SU-DHL-6 (cell line): Measurements from ENCODE around the gene PLOD2.

Experiments used
- H2AFZ ChIP-seq: fragments of 200-600 bp; sonication (generic); 2 replicates; pipeline ENCODE4 v1.6.1; 2014; ENCODE audit warnings: low read depth, mild to moderate bottlenecking, moderate library complexity, mixed read lengths, antibody characterized with exemption, low read length; ENCODE audit not compliant: severe bottlenecking
- H3F3A ChIP-seq: fragments of 200-600 bp; shearing (Covaris generic); 2 replicates; pipeline ENCODE4 v1.6.0; 2016; ENCODE audit warnings: antibody characterized with exemption, mild to moderate bottlenecking; ENCODE audit not compliant: insufficient read depth
- H3K27ac ChIP-seq: fragments of 200-600 bp; sonication (generic); 2 replicates; pipeline ENCODE4 v1.5.1; 2016; ENCODE audit warnings: low read depth, mild to moderate bottlenecking, low read length, moderate library complexity, mixed read lengths
- H3K27me3 ChIP-seq: fragments of 200-600 bp; sonication (generic), shearing (Covaris generic); 2 replicates; pipeline ENCODE4 v1.6.0; 2014; ENCODE audit warnings: mild to moderate bottlenecking, low read length
- H3K36me3 ChIP-seq: fragments of 200-600 bp; sonication (generic); 2 replicates; pipeline ENCODE4 v1.6.1; 2014; ENCODE audit warnings: mild to moderate bottlenecking, low read length, mixed read lengths
- H3K4me2 ChIP-seq: fragments of 300-600, 200-600 bp; shearing (Covaris generic), sonication (generic); 2 replicates; pipeline ENCODE4 v1.6.0; 2014; ENCODE audit warnings: low read length, low read depth, mild to moderate bottlenecking; ENCODE audit not compliant: poor library complexity, severe bottlenecking
- H3K4me3 ChIP-seq: fragments of 200-600 bp; sonication (generic); 2 replicates; pipeline ENCODE4 v1.5.1; 2014; ENCODE audit warnings: antibody characterized with exemption, low read length, mild to moderate bottlenecking, mixed read lengths; ENCODE audit not compliant: insufficient read depth, poor library complexity, severe bottlenecking
- H3K79me2 ChIP-seq: fragments of 200-600 bp; sonication (generic); 2 replicates; pipeline ENCODE4 v1.6.1; 2014; ENCODE audit warnings: mild to moderate bottlenecking, low read length, moderate library complexity; ENCODE audit not compliant: insufficient read depth
- H3K9ac ChIP-seq: fragments of 200-600 bp; sonication (generic); 2 replicates; pipeline ENCODE4 v1.7.0; 2014; ENCODE audit warnings: mild to moderate bottlenecking, low read length
- H3K9me2 ChIP-seq: fragments of 200-600 bp; sonication (generic); replicated peaks from 2 replicates; pipeline ENCODE4 v1.6.1; 2014; ENCODE audit warnings: low read length; ENCODE audit not compliant: insufficient read depth
- H3K9me3 ChIP-seq: fragments of 200-600 bp; sonication (generic); 2 replicates; pipeline ENCODE4 v1.6.1; 2014; ENCODE audit warnings: low read length, mixed read lengths; ENCODE audit not compliant: insufficient read depth
- H4K20me1 ChIP-seq: fragments of 200-600 bp; sonication (generic); 2 replicates; pipeline ENCODE4 v1.6.1; 2014; ENCODE audit warnings: low read depth, mild to moderate bottlenecking, antibody characterized with exemption, low read length, moderate library complexity, mixed read lengths
- EZH2phosphoT487 ChIP-seq: fragments of 200-600 bp; sonication (generic), shearing (Covaris generic); conservative IDR thresholded peaks from 2 replicates; pipeline ENCODE4 v1.6.1; 2018; ENCODE audit warnings: mild to moderate bottlenecking, antibody characterized with exemption, low read length, moderate library complexity, mixed read lengths
- TF ChIP-seq, protein P1 (sequence below): fragments of 200-600 bp; sonication (generic); IDR thresholded peaks from one replicate; pipeline ENCODE4 v1.5.1; 2017; ENCODE audit warnings: antibody characterized with exemption, mild to moderate bottlenecking, low read length, moderate library complexity; ENCODE audit not compliant: insufficient read depth, poor library complexity, severe bottlenecking

Gene PLOD2

DNA sequence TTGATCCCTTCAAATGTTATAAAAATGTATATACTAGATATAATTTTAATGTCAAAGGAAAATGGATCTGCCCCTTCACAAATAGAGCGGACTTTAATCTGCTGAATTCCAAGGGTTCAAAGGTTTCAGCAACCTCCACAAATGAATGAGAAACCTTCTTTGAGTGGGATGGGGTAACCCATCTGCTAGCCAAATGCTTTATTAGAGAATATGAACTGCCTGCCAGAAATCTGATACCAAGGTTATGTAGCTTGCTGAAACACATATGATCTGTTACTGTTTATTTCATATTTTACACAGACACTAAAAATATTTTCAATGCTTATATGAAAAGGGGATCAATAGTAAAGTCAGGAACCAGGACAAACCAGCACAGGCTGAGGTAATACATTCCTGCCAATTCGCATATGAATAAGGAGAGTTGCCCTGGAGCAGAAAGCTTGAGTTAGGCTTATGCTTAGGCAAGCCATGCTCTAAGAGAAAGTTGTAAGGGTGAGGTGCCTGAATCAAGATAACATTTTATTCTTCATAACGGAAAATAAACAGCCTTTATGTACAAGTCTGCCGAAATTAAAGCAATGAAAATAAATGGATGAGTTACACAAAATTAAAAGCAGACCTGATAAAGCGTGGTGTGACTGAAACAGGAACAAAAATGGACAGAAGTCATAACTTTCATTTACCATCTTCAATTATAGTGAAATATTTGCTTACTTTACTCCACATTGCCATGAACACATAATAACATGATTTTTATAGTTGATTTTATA lies 26.5 kb downstream of the PLOD2 start:
- no peaks in the 10 kb centered on the region for H3K27me3 ChIP-seq
- H3K9ac ChIP-seq, result no peak overlapping the region
- H3K4me3 ChIP-seq, result no peak overlapping the region
- H3K27ac ChIP-seq, result no peak overlapping the region
- TF ChIP-seq, protein P1, sequence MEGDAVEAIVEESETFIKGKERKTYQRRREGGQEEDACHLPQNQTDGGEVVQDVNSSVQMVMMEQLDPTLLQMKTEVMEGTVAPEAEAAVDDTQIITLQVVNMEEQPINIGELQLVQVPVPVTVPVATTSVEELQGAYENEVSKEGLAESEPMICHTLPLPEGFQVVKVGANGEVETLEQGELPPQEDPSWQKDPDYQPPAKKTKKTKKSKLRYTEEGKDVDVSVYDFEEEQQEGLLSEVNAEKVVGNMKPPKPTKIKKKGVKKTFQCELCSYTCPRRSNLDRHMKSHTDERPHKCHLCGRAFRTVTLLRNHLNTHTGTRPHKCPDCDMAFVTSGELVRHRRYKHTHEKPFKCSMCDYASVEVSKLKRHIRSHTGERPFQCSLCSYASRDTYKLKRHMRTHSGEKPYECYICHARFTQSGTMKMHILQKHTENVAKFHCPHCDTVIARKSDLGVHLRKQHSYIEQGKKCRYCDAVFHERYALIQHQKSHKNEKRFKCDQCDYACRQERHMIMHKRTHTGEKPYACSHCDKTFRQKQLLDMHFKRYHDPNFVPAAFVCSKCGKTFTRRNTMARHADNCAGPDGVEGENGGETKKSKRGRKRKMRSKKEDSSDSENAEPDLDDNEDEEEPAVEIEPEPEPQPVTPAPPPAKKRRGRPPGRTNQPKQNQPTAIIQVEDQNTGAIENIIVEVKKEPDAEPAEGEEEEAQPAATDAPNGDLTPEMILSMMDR, result no peak
- no peak for TF ChIP-seq EZH2phosphoT487
- H4K20me1 ChIP-seq, result no peaks in the 10 kb centered on the region
- no peaks in the 10 kb centered on the region for H3F3A ChIP-seq
- H3K4me2 ChIP-seq, result no peak overlapping the region
- no peaks in the 10 kb centered on the region for H3K9me3 ChIP-seq
- no peak overlapping the region for H2AFZ ChIP-seq
- H3K79me2 ChIP-seq, result no peaks in the 10 kb centered on the region
- H3K9me2 ChIP-seq, result no peaks in the 10 kb centered on the region
- H3K36me3 ChIP-seq, result no peaks in the 10 kb centered on the region

- H2AFZ ChIP-seq, result no peak overlapping the region
- H3K27ac ChIP-seq, result no peak overlapping the region
- H4K20me1 ChIP-seq, result no peaks in the 10 kb centered on the region
- no peaks in the 10 kb centered on the region for H3K9me2 ChIP-seq
- no peak for TF ChIP-seq EZH2phosphoT487
- TF ChIP-seq, protein P1, result no peak
- H3K36me3 ChIP-seq, result no peaks in the 10 kb centered on the region
- H3K27me3 ChIP-seq, result no peaks in the 10 kb centered on the region
- H3K4me2 ChIP-seq, result no peak overlapping the region
- no peaks in the 10 kb centered on the region for H3K9me3 ChIP-seq
- H3K4me3 ChIP-seq, result no peak overlapping the region
- no peaks in the 10 kb centered on the region for H3K79me2 ChIP-seq
- H3K9ac ChIP-seq, result no peak overlapping the region
- no peaks in the 10 kb centered on the region for H3F3A ChIP-seq
These were observed 27.5 kb downstream of the PLOD2 start for GRCh38 chr3:146133441-146133840.

- Histone ChIP-seq H3K27ac (no peak overlapping the region), H3F3A (no peaks in the 10 kb centered on the region), H3K4me3 (no peak overlapping the region), H3K4me2 (no peak overlapping the region), H3K9ac (no peak overlapping the region), H3K9me3 (no peaks in the 10 kb centered on the region), H2AFZ (no peak overlapping the region), H3K36me3 (no peaks in the 10 kb centered on the region), H3K79me2 (no peaks in the 10 kb centered on the region), H3K9me2 (no peaks in the 10 kb centered on the region), H4K20me1 (no peaks in the 10 kb centered on the region), H3K27me3 (no peaks in the 10 kb centered on the region)
- TF ChIP-seq, protein P1, result no peak
- no peak for TF ChIP-seq EZH2phosphoT487
These were observed 29.2 kb downstream of the PLOD2 start for GRCh38 chr3:146131616-146132410.
